Hepatocyte (in vitro differentiated cells): ENCODE measurements around the gene AS3MT.

ENCODE experiments used
- CTCF ChIP-seq: fragments of 200-600 bp; sonication (generic); IDR thresholded peaks from 2 replicates; pipeline ENCODE4 v1.5.1; 2016; ENCODE audit warnings: antibody characterized with exemption, mild to moderate bottlenecking; ENCODE audit not compliant: poor library complexity
- EZH2 ChIP-seq: fragments of 200-600 bp; sonication (generic); IDR thresholded peaks from 2 replicates; pipeline ENCODE4 v1.6.1; 2016; ENCODE audit warnings: antibody characterized with exemption, mild to moderate bottlenecking, borderline replicate concordance

- TF ChIP-seq CTCF = no peak
- TF ChIP-seq EZH2 = no peak
Observed at GRCh38 chr10:102918817-102919245, 49.6 kb downstream of the AS3MT start.
